ENCODE measurements around the gene TEX29.

GRCh38 chr13:111286162-111286561 lies 34.3 kb upstream of the TEX29 start:
- TF ChIP-seq EZH2phosphoT487 (conservative IDR thresholded peaks at IDR 0.05; ENCODE audit: low read length) (no peak), CTCF (IDR thresholded peaks at IDR 0.05; ENCODE audit: insufficient read depth, low read length, poor library complexity, severe bottlenecking) (no peak)

Measured in SU-DHL-6 (cell line).